H1 (cell line): ENCODE results near the gene PRELID2. TPM values are rescaled to one million over a fixed set of nuclear protein-coding genes. Genes with fewer than 3 reads are reported as not detected.

Experiments
- CTCF ChIA-PET: fragments of 300-600 bp; sonication (Branson Sonifier 250); formaldehyde crosslinking; loops from one replicate; lab custom pipeline; 2021; ENCODE audit not compliant: partially characterized antibody; lab: Charles Lee
- POLR2A ChIA-PET: fragments of 300-600 bp; sonication (Branson Sonifier 250); formaldehyde crosslinking; loops from one replicate; lab custom pipeline; 2021; ENCODE audit warnings: inconsistent platforms; ENCODE audit not compliant: partially characterized antibody; lab: Charles Lee
- DNase-seq, 2 experiments: peaks; one replicate each; pipeline versions ENCODE4 v3.0.0 to v3.0.0-alpha.2; 2010 to 2022; ENCODE audit warnings: low spot score in 2 of 2, low read depth in 1 of 2, mixed read lengths in 1 of 2
- FAIRE-seq: peaks from 2 replicates; lab custom pipeline; 2011; peaks lifted over from hg19 to GRCh38; lab: Jason Lieb, UNC
- H2AFZ ChIP-seq: 2 replicates; pipeline ENCODE4 v1.8.1; 2012; ENCODE audit warnings: low read length, inconsistent platforms
- H2AK5ac ChIP-seq: 2 replicates; pipeline ENCODE4 v1.6.1; 2013; ENCODE audit warnings: low read depth, low read length
- H2BK120ac ChIP-seq: replicated peaks from 2 replicates; pipeline ENCODE3; 2013; ENCODE audit warnings: low read depth, low read length, inconsistent platforms
- H2BK12ac ChIP-seq: 2 replicates; pipeline ENCODE4 v1.6.1; 2013; ENCODE audit warnings: low read depth, low read length
- H2BK15ac ChIP-seq: 2 replicates; pipeline ENCODE4 v1.6.1; 2013; ENCODE audit warnings: low read length
- H2BK20ac ChIP-seq: 2 replicates; pipeline ENCODE4 v1.6.1; 2013; ENCODE audit warnings: low read length
- H2BK5ac ChIP-seq: 2 replicates; pipeline ENCODE4 v1.6.1; 2013; ENCODE audit warnings: low read depth, low read length
- H3K14ac ChIP-seq: 2 replicates; pipeline ENCODE4 v1.6.1; 2013; ENCODE audit warnings: inconsistent platforms; ENCODE audit not compliant: insufficient read length
- H3K18ac ChIP-seq: 2 replicates; pipeline ENCODE4 v1.6.1; 2013; ENCODE audit warnings: low read length; ENCODE audit errors: extremely low read depth
- H3K23ac ChIP-seq: 2 replicates; pipeline ENCODE4 v1.6.1; 2013; ENCODE audit warnings: inconsistent platforms; ENCODE audit not compliant: insufficient read length
- H3K23me2 ChIP-seq: 2 replicates; pipeline ENCODE4 v1.6.1; 2013; ENCODE audit warnings: low read depth, low read length
- H3K27ac ChIP-seq: 2 replicates; pipeline ENCODE4 v1.6.1; 2011; ENCODE audit warnings: low read depth, low read length, inconsistent platforms
- H3K27me3 ChIP-seq, 4 experiments: replicated peaks in 1 of 4; 1 replicate in 1 of 4; 2 replicates in 3 of 4; pipeline versions ENCODE4 v1.6.1 to v1.8.1; 2011 to 2013; ENCODE audit warnings: low read length in 3 of 4, mild to moderate bottlenecking in 3 of 4, inconsistent platforms in 2 of 4, mixed read lengths in 2 of 4, moderate library complexity in 1 of 4; ENCODE audit not compliant: control insufficient read depth in 3 of 4, insufficient read depth in 3 of 4; ENCODE audit errors: extremely low read depth in 1 of 4
- H3K36me3 ChIP-seq, 4 experiments: 2 replicates each; pipeline versions ENCODE4 v1.6.1 to v1.8.1; 2011 to 2013; ENCODE audit warnings: mild to moderate bottlenecking in 4 of 4, low read length in 3 of 4, moderate library complexity in 2 of 4, control low read depth in 1 of 4, inconsistent platforms in 1 of 4; ENCODE audit not compliant: insufficient read depth in 4 of 4, control insufficient read depth in 2 of 4
- H3K4ac ChIP-seq: replicated peaks from 2 replicates; pipeline ENCODE3; 2013; ENCODE audit warnings: low read length, low read depth, mixed read lengths, inconsistent platforms; ENCODE audit not compliant: insufficient read length
- H3K4me1 ChIP-seq, 4 experiments: replicated peaks in 1 of 4; 1 replicate in 1 of 4; 2 replicates in 3 of 4; pipeline versions ENCODE4 v1.6.1 to v1.8.1; 2011 to 2013; ENCODE audit warnings: low read length in 3 of 4, inconsistent platforms in 2 of 4, mixed read lengths in 1 of 4; ENCODE audit not compliant: insufficient read depth in 4 of 4, control insufficient read depth in 3 of 4
- H3K4me2 ChIP-seq, 2 experiments: 2 replicates each; pipeline versions ENCODE4 v1.6.1 to v1.8.1; 2011 to 2013; ENCODE audit warnings: low read depth in 2 of 2, low read length in 2 of 2, control low read depth in 1 of 2, inconsistent platforms in 1 of 2, mild to moderate bottlenecking in 1 of 2; ENCODE audit not compliant: insufficient read depth in 1 of 2
- H3K4me3 ChIP-seq, 4 experiments: fragments of 200-600, 300-600 bp in 1 of 4; sonication (generic), shearing (Covaris generic), sonication (Bioruptor Twin) in 1 of 4; 2 replicates each; pipeline versions ENCODE4 v1.5.1 to v1.8.1; 2011 to 2016; ENCODE audit warnings: low read length in 4 of 4, low read depth in 3 of 4, control low read depth in 2 of 4, inconsistent platforms in 2 of 4, mild to moderate bottlenecking in 2 of 4, mixed read lengths in 1 of 4, moderate library complexity in 1 of 4; ENCODE audit not compliant: insufficient read depth in 2 of 4; ENCODE audit errors: extremely low read depth in 1 of 4
- H3K56ac ChIP-seq: replicated peaks from 2 replicates; pipeline ENCODE3; 2013; ENCODE audit warnings: low read depth, mild to moderate bottlenecking, mixed read lengths, low read length, inconsistent platforms; ENCODE audit not compliant: insufficient read length
- H3K79me1 ChIP-seq: 2 replicates; pipeline ENCODE4 v1.6.1; 2013; ENCODE audit warnings: low read depth, low read length, control low read depth
- H3K79me2 ChIP-seq, 2 experiments: 2 replicates each; pipeline versions ENCODE4 v1.6.1 to v1.8.1; 2012 to 2013; ENCODE audit warnings: low read length in 2 of 2, mild to moderate bottlenecking in 2 of 2, inconsistent platforms in 1 of 2; ENCODE audit not compliant: insufficient read depth in 2 of 2, control insufficient read depth in 1 of 2
- H3K9ac ChIP-seq, 4 experiments: replicated peaks in 1 of 4; 1 replicate in 1 of 4; 2 replicates in 3 of 4; pipeline versions ENCODE4 v1.6.1 to v1.8.1; 2011 to 2013; ENCODE audit warnings: low read depth in 3 of 4, low read length in 3 of 4, control low read depth in 2 of 4, mild to moderate bottlenecking in 2 of 4, moderate library complexity in 2 of 4, inconsistent platforms in 1 of 4; ENCODE audit errors: extremely low read depth in 1 of 4
- H3K9me3 ChIP-seq, 2 experiments: 2 replicates each; pipeline versions ENCODE4 v1.6.1 to v1.8.1; 2012 to 2013; ENCODE audit warnings: mild to moderate bottlenecking in 2 of 2, moderate library complexity in 2 of 2, control low read depth in 1 of 2, inconsistent platforms in 1 of 2, low read depth in 1 of 2, low read length in 1 of 2, mixed read lengths in 1 of 2; ENCODE audit not compliant: insufficient read depth in 2 of 2
- H4K20me1 ChIP-seq, 2 experiments: replicated peaks in 1 of 2; 2 replicates each; pipeline versions ENCODE3 to v1.8.1; 2011 to 2013; ENCODE audit warnings: inconsistent platforms in 2 of 2, low read length in 2 of 2, mild to moderate bottlenecking in 1 of 2; ENCODE audit not compliant: insufficient read depth in 2 of 2, control insufficient read depth in 1 of 2
- H4K5ac ChIP-seq: 2 replicates; pipeline ENCODE4 v1.6.1; 2013; ENCODE audit warnings: low read length, low read depth, mixed read lengths, inconsistent platforms; ENCODE audit not compliant: insufficient read length
- H4K8ac ChIP-seq: 2 replicates; pipeline ENCODE4 v1.8.0; 2013; ENCODE audit warnings: mild to moderate bottlenecking, moderate library complexity, low read length, inconsistent platforms; ENCODE audit not compliant: insufficient read depth; ENCODE audit errors: extremely low read depth
- H4K91ac ChIP-seq: replicated peaks from 2 replicates; pipeline ENCODE3; 2013; ENCODE audit warnings: low read length, mixed read lengths, inconsistent platforms; ENCODE audit not compliant: insufficient read length
- ASH2L ChIP-seq: fragments of 200-600, 300-600 bp; sonication (generic); IDR thresholded peaks from one replicate; pipeline ENCODE4 v1.7.1; 2017; ENCODE audit warnings: low read length
- BCL11A ChIP-seq, 2 experiments: IDR thresholded peaks; one replicate each; pipeline ENCODE4 v1.6.1; 2011; ENCODE audit warnings: low read depth in 2 of 2, low read length in 2 of 2, mild to moderate bottlenecking in 2 of 2
- CBX8 ChIP-seq: fragments of 300-800, 300-1000 bp; sonication (generic); IDR thresholded peaks from 2 replicates; pipeline ENCODE4 v1.7.1; 2016; ENCODE audit warnings: low read depth, low read length, borderline replicate concordance
- GTF2F1 ChIP-seq: IDR thresholded peaks from 2 replicates; pipeline ENCODE4 v1.6.1; 2012; ENCODE audit warnings: low read depth, low read length, improper control_type of control experiment, borderline replicate concordance
- PHF8 ChIP-seq: fragments of 200-600 bp; sonication (generic); conservative IDR thresholded peaks from 2 replicates; pipeline ENCODE4 v1.7.1; 2012; ENCODE audit warnings: low read depth, mild to moderate bottlenecking, inconsistent platforms, low read length, moderate library complexity
- RNF2 ChIP-seq: fragments of 200-900, 300-1000 bp; sonication (generic); IDR thresholded peaks from 2 replicates; pipeline ENCODE4 v1.7.1; 2016; ENCODE audit warnings: borderline replicate concordance, low read depth, mild to moderate bottlenecking, antibody characterized with exemption, low read length; ENCODE audit not compliant: poor library complexity, severe bottlenecking; ENCODE audit errors: missing control alignments
- SIN3A ChIP-seq, 2 experiments: IDR thresholded peaks in 1 of 2; conservative IDR thresholded peaks in 1 of 2; 2 replicates each; pipeline ENCODE4 v1.6.1; 2011 to 2012; ENCODE audit warnings: low read length in 2 of 2, improper control_type of control experiment in 1 of 2, low read depth in 1 of 2, mild to moderate bottlenecking in 1 of 2
- SP1 ChIP-seq: IDR thresholded peaks from 2 replicates; pipeline ENCODE4 v1.6.1; 2011; ENCODE audit warnings: low read depth, low read length
- SP4 ChIP-seq: IDR thresholded peaks from 2 replicates; pipeline ENCODE4 v1.6.1; 2012; ENCODE audit warnings: low read length, inconsistent platforms
- TAF7 ChIP-seq: optimal IDR thresholded peaks from 2 replicates; pipeline ENCODE3; 2011; ENCODE audit warnings: low read depth, mild to moderate bottlenecking, inconsistent platforms, low read length, moderate library complexity, borderline replicate concordance
- WGBS, 2 experiments: shearing (Covaris generic) in 1 of 2; methylation state at CpG; one replicate each; pipeline versions ENCODE4 v1.1.6 to v1.1.7; 2013 to 2015; ENCODE audit warnings: low lambda C conversion rate in 2 of 2, mixed read lengths in 2 of 2, inconsistent platforms in 1 of 2, low coverage in 1 of 2, missing lambda C conversion rate in 1 of 2; ENCODE audit not compliant: insufficient replicate concordance in 2 of 2, insufficient coverage in 1 of 2, insufficient read length in 1 of 2; ENCODE audit errors: extremely low coverage in 1 of 2, missing lambda C conversion rate in 1 of 2; 5-methylcytosine and 5-hydroxymethylcytosine counted together
- polyA plus RNA-seq, 7 experiments: library from polyadenylated mRNA; depleted of rRNA in 3 of 7; stranded (reverse) in 5 of 7; unstranded in 2 of 7; fragments of >200 nt in 5 of 7; fragments of 200-250 nt in 2 of 7; gene quantifications; 1 replicate in 5 of 7; 2 replicates in 1 of 7; 4 replicates in 1 of 7; pipeline versions ENCODE4 v1.2.1 to v1.2.3, GENCODE V29; 2011 to 2013; ENCODE audit warnings: missing spikeins in 2 of 7, mixed read lengths in 2 of 7
- total RNA-seq: library from RNA; stranded (reverse); fragmentation: NEBNext Ultra II Directional; extraction: Animal tissue kit (Norgen Biotek cat#: 25700); gene quantifications from 2 replicates; pipeline ENCODE4 v1.2.1, GENCODE V29; 2021

Gene PRELID2
- total and polyA plus RNA-seq, 2 of the 8 experiments (the other 6 are each of a cell fraction or from before 2014, with no cell fraction given), result 2.2 to 7.8 TPM

GRCh38 chr5:145787996-145788395 lies 47.1 kb downstream of the PRELID2 start:
- WGBS, 2 experiments, result 0% methylated on average over 1 of the region's 1 CpG; no CpG with 5 or more reads in 1 of the 2 experiments
- TF ChIP-seq ASH2L, result no peak
- TF ChIP-seq RNF2, result no peak
- no peak for TF ChIP-seq TAF7
- TF ChIP-seq SIN3A (conservative IDR thresholded peaks at IDR 0.05 in 1 of 2, IDR thresholded peaks at IDR 0.05 in 1 of 2; ENCODE audit: low read depth in 1 of 2, low read length in 2 of 2), result no peak
- TF ChIP-seq CBX8, result no peak
- TF ChIP-seq GTF2F1, result no peak
- no peak for TF ChIP-seq PHF8
- TF ChIP-seq SP1, result no peak
- TF ChIP-seq SP4, result no peak
- no peak for TF ChIP-seq BCL11A (IDR thresholded peaks at IDR 0.05; ENCODE audit: low read depth in 2 of 2, low read length in 2 of 2)

More at GRCh38 chr5:145787996-145788395, 47.1 kb downstream of the PRELID2 start:
- H3K79me1 ChIP-seq, result no peaks in the 10 kb centered on the region
- H4K8ac ChIP-seq, result no peak overlapping the region
- H3K27ac ChIP-seq, result no peak overlapping the region
- no peak overlapping the region for H2BK12ac ChIP-seq
- H2AK5ac ChIP-seq, result no peak overlapping the region; the same call in 1 of the 2 replicates
- no peaks in the 10 kb centered on the region for H3K36me3 ChIP-seq
- H3K14ac ChIP-seq, result no peak overlapping the region
- H2BK15ac ChIP-seq, result no peak overlapping the region
- H2BK20ac ChIP-seq, result no peak overlapping the region
- no peak overlapping the region for H2BK120ac ChIP-seq
- CTCF ChIA-PET, result interaction anchor here (0.6 to 2.1 kb wide), 3 partner anchors 24 to 90 kb away, joined by 3 to 5 read pairs (median 4); no protein-coding TSS in a partner anchor
- no peaks in the 10 kb centered on the region for H3K23me2 ChIP-seq
- POLR2A ChIA-PET, result no interaction called here
- H2BK5ac ChIP-seq, result no peak overlapping the region
- no peak overlapping the region for H3K23ac ChIP-seq
- no peak overlapping the region for H2AFZ ChIP-seq
- no peaks in the 10 kb centered on the region; a peak in 1 of 7 replicates for H3K4me1 ChIP-seq
- H3K9me3 ChIP-seq, result peaks cover 0 to 2% of the 10 kb centered on the region in 2 experiments; a peak in 1 of 4 replicates
- H3K4ac ChIP-seq, result no peak overlapping the region
- no peak overlapping the region for H3K4me3 ChIP-seq
- H3K79me2 ChIP-seq, result no peaks in the 10 kb centered on the region
- no peaks in the 10 kb centered on the region for H3K27me3 ChIP-seq
- no peak for DNase-seq
- H3K18ac ChIP-seq, result no peak overlapping the region
- no peak overlapping the region for H4K91ac ChIP-seq
- H3K9ac ChIP-seq, result no peak overlapping the region
- no peak for FAIRE-seq
- H4K20me1 ChIP-seq, result no peaks in the 10 kb centered on the region
- H3K56ac ChIP-seq, result no peak overlapping the region
- H3K4me2 ChIP-seq, result no peak overlapping the region
- H4K5ac ChIP-seq, result no peak overlapping the region
